SU-DHL-6 (cell line): Measurements from ENCODE around the gene MTCP1.

Experiments used
- H2AFZ ChIP-seq: fragments of 200-600 bp; sonication (generic); 2 replicates; pipeline ENCODE4 v1.6.1; 2014; ENCODE audit warnings: low read depth, mild to moderate bottlenecking, moderate library complexity, mixed read lengths, antibody characterized with exemption, low read length; ENCODE audit not compliant: severe bottlenecking
- H3F3A ChIP-seq: fragments of 200-600 bp; shearing (Covaris generic); 2 replicates; pipeline ENCODE4 v1.6.0; 2016; ENCODE audit warnings: antibody characterized with exemption, mild to moderate bottlenecking; ENCODE audit not compliant: insufficient read depth
- H3K27ac ChIP-seq: fragments of 200-600 bp; sonication (generic); 2 replicates; pipeline ENCODE4 v1.5.1; 2016; ENCODE audit warnings: low read depth, mild to moderate bottlenecking, low read length, moderate library complexity, mixed read lengths
- H3K27me3 ChIP-seq: fragments of 200-600 bp; sonication (generic), shearing (Covaris generic); 2 replicates; pipeline ENCODE4 v1.6.0; 2014; ENCODE audit warnings: mild to moderate bottlenecking, low read length
- H3K36me3 ChIP-seq: fragments of 200-600 bp; sonication (generic); 2 replicates; pipeline ENCODE4 v1.6.1; 2014; ENCODE audit warnings: mild to moderate bottlenecking, low read length, mixed read lengths
- H3K4me2 ChIP-seq: fragments of 300-600, 200-600 bp; shearing (Covaris generic), sonication (generic); 2 replicates; pipeline ENCODE4 v1.6.0; 2014; ENCODE audit warnings: low read length, low read depth, mild to moderate bottlenecking; ENCODE audit not compliant: poor library complexity, severe bottlenecking
- H3K4me3 ChIP-seq: fragments of 200-600 bp; sonication (generic); 2 replicates; pipeline ENCODE4 v1.5.1; 2014; ENCODE audit warnings: antibody characterized with exemption, low read length, mild to moderate bottlenecking, mixed read lengths; ENCODE audit not compliant: insufficient read depth, poor library complexity, severe bottlenecking
- H3K79me2 ChIP-seq: fragments of 200-600 bp; sonication (generic); 2 replicates; pipeline ENCODE4 v1.6.1; 2014; ENCODE audit warnings: mild to moderate bottlenecking, low read length, moderate library complexity; ENCODE audit not compliant: insufficient read depth
- H3K9ac ChIP-seq: fragments of 200-600 bp; sonication (generic); 2 replicates; pipeline ENCODE4 v1.7.0; 2014; ENCODE audit warnings: mild to moderate bottlenecking, low read length
- H3K9me2 ChIP-seq: fragments of 200-600 bp; sonication (generic); replicated peaks from 2 replicates; pipeline ENCODE4 v1.6.1; 2014; ENCODE audit warnings: low read length; ENCODE audit not compliant: insufficient read depth
- H3K9me3 ChIP-seq: fragments of 200-600 bp; sonication (generic); 2 replicates; pipeline ENCODE4 v1.6.1; 2014; ENCODE audit warnings: low read length, mixed read lengths; ENCODE audit not compliant: insufficient read depth
- H4K20me1 ChIP-seq: fragments of 200-600 bp; sonication (generic); 2 replicates; pipeline ENCODE4 v1.6.1; 2014; ENCODE audit warnings: low read depth, mild to moderate bottlenecking, antibody characterized with exemption, low read length, moderate library complexity, mixed read lengths
- CTCF ChIP-seq: fragments of 200-600 bp; sonication (generic); IDR thresholded peaks from one replicate; pipeline ENCODE4 v1.5.1; 2017; ENCODE audit warnings: antibody characterized with exemption, mild to moderate bottlenecking, low read length, moderate library complexity; ENCODE audit not compliant: insufficient read depth, poor library complexity, severe bottlenecking
- EZH2phosphoT487 ChIP-seq: fragments of 200-600 bp; sonication (generic), shearing (Covaris generic); conservative IDR thresholded peaks from 2 replicates; pipeline ENCODE4 v1.6.1; 2018; ENCODE audit warnings: mild to moderate bottlenecking, antibody characterized with exemption, low read length, moderate library complexity, mixed read lengths

The MTCP1 gene

GRCh38 chrX:155071694-155072280 is 851 bp upstream of the MTCP1 start:
- H3K9me3 ChIP-seq: no peaks in the 10 kb centered on the region
- no peaks in the 10 kb centered on the region for H3F3A ChIP-seq
- peak overlapping the region; percentile 98 for H3K9ac ChIP-seq
- H3K36me3 ChIP-seq: peaks cover 2% of the 10 kb centered on the region; the same call in 1 of the 2 replicates
- no peak for TF ChIP-seq EZH2phosphoT487
- no peak for TF ChIP-seq CTCF
- H3K4me3 ChIP-seq: peak overlapping the region; percentile 90
- peak overlapping the region; percentile 80 for H3K4me2 ChIP-seq
- H3K79me2 ChIP-seq: peaks cover 62% of the 10 kb centered on the region
- H3K9me2 ChIP-seq: no peaks in the 10 kb centered on the region
- no peaks in the 10 kb centered on the region for H3K27me3 ChIP-seq
- H4K20me1 ChIP-seq: no peaks in the 10 kb centered on the region
- peak overlapping the region; percentile 51 for H2AFZ ChIP-seq
- peak overlapping the region; percentile 77 for H3K27ac ChIP-seq

GRCh38 chrX:155070663-155070974 is 317 bp downstream of the MTCP1 start:
- H3F3A ChIP-seq: no peaks in the 10 kb centered on the region
- peak overlapping the region; percentile 43 for H2AFZ ChIP-seq
- peak overlapping the region; percentile 72 for H3K4me2 ChIP-seq
- H3K9ac ChIP-seq: peak overlapping the region; percentile 96
- peaks cover 2% of the 10 kb centered on the region; the same call in 1 of the 2 replicates for H3K36me3 ChIP-seq
- TF ChIP-seq CTCF (no peak), EZH2phosphoT487 (no peak)
- H3K27ac ChIP-seq: peak overlapping the region; percentile 84
- H3K27me3 ChIP-seq: no peaks in the 10 kb centered on the region
- no peaks in the 10 kb centered on the region for H3K9me3 ChIP-seq
- no peaks in the 10 kb centered on the region for H3K9me2 ChIP-seq
- peak overlapping the region; percentile 95 for H3K4me3 ChIP-seq
- no peaks in the 10 kb centered on the region for H4K20me1 ChIP-seq
- peaks cover 63% of the 10 kb centered on the region for H3K79me2 ChIP-seq

- TF ChIP-seq CTCF (no peak), EZH2phosphoT487 (no peak)
- peak overlapping the region; percentile 72 for H3K4me2 ChIP-seq
- no peaks in the 10 kb centered on the region for H3K27me3 ChIP-seq
- H3K27ac ChIP-seq: peak overlapping the region; percentile 84
- peaks cover 2% of the 10 kb centered on the region; the same call in 1 of the 2 replicates for H3K36me3 ChIP-seq
- H3K9me2 ChIP-seq: no peaks in the 10 kb centered on the region
- peak overlapping the region; percentile 43 for H2AFZ ChIP-seq
- H3K4me3 ChIP-seq: peak overlapping the region; percentile 95
- H3K9me3 ChIP-seq: no peaks in the 10 kb centered on the region
- H3K9ac ChIP-seq: peak overlapping the region; percentile 96
- H3K79me2 ChIP-seq: peaks cover 63% of the 10 kb centered on the region
- no peaks in the 10 kb centered on the region for H3F3A ChIP-seq
- no peaks in the 10 kb centered on the region for H4K20me1 ChIP-seq
Observed at GRCh38 chrX:155070038-155070437, 898 bp downstream of the MTCP1 start.
